ENCODE data around the gene PLCG2.

GRCh38 chr16:81745704-81746558, 33.2 kb upstream of the PLCG2 start:
- TF ChIP-seq POLR2AphosphoS5 (IDR thresholded peaks at IDR 0.05; ENCODE audit: low read depth, low read length), result peak; percentile 57
- TF ChIP-seq FOXP2 (optimal IDR thresholded peaks at IDR 0.05; ENCODE audit: borderline replicate concordance, extremely low read depth, extremely low read length, insufficient read depth), result no peak
- TF ChIP-seq REST (IDR thresholded peaks at IDR 0.05; ENCODE audit: insufficient read depth in 1 of 2, low read depth in 2 of 2, low read length in 2 of 2), result no peak

Data from PFSK-1 (cell line).